Gastroesophageal sphincter (tissue), 4 donors: ENCODE data around the gene MTSS2. TPM values are rescaled to one million over a fixed set of nuclear protein-coding genes. Genes with fewer than 3 reads are reported as not detected.
"Not testable (repeated sequence)": the region's sequence is repeated elsewhere in the genome, so short reads cannot be mapped to it uniquely, and the experiment has no call there.

Experiments used
- ATAC-seq: fragments of 150-250 bp; one replicate; pipeline ENCODE4 v1.9.1; 2016; ENCODE audit warnings: mild to moderate bottlenecking, moderate library complexity
- H3K27ac ChIP-seq, 4 donors: fragments of 200-600 bp; sonication (generic) in 3 of 4; 1 replicate in 3 of 4; 2 replicates in 1 of 4; pipeline ENCODE4 v1.5.1; 2016 to 2019
- H3K27me3 ChIP-seq: fragments of 200-600 bp; sonication (generic); one replicate; pipeline ENCODE4 v1.5.1; 2019
- H3K36me3 ChIP-seq, 2 donors: fragments of 200-600 bp; sonication (generic); one replicate each; pipeline ENCODE4 v1.5.1; 2019; ENCODE audit warnings: control low read depth in 1 of 2
- H3K4me1 ChIP-seq, 3 donors: fragments of 200-600 bp; sonication (generic); 1 replicate in 2 of 3; 2 replicates in 1 of 3; pipeline ENCODE4 v1.5.1; 2016 to 2019; ENCODE audit warnings: control low read depth in 2 of 3
- H3K4me3 ChIP-seq, 2 donors: fragments of 200-600 bp; sonication (generic); one replicate each; pipeline ENCODE4 v1.5.1; 2019; ENCODE audit warnings: mild to moderate bottlenecking in 1 of 2, moderate library complexity in 1 of 2
- H3K9me3 ChIP-seq, 3 donors: fragments of 200-600 bp; sonication (generic); one replicate each; pipeline ENCODE4 v1.5.1; 2017 to 2019; ENCODE audit warnings: control low read depth in 2 of 3
- CTCF ChIP-seq, 4 experiments: fragments of 200-600 bp in 2 of 4; fragments of 450-650 bp in 2 of 4; sonication (generic) in 1 of 4; IDR thresholded peaks; one replicate each; pipeline ENCODE4 v1.5.1; 2017 to 2019; ENCODE audit warnings: antibody characterized with exemption in 4 of 4, mild to moderate bottlenecking in 2 of 4, moderate library complexity in 2 of 4
- EP300 ChIP-seq: sonication (generic); formaldehyde crosslinking; IDR thresholded peaks from one replicate; pipeline ENCODE4 v1.6.1; 2017; ENCODE audit warnings: antibody characterized with exemption, mild to moderate bottlenecking
- POLR2A ChIP-seq, 2 donors: fragments of 450-650 bp; IDR thresholded peaks; one replicate each; pipeline ENCODE4 v1.6.1; 2017; ENCODE audit warnings: antibody characterized with exemption in 2 of 2, mild to moderate bottlenecking in 2 of 2, moderate library complexity in 1 of 2
- POLR2AphosphoS5 ChIP-seq: sonication (generic); formaldehyde crosslinking; IDR thresholded peaks from one replicate; pipeline ENCODE4 v1.6.1; 2017; ENCODE audit warnings: antibody characterized with exemption
- WGBS, 2 donors: methylation state at CpG; one replicate each; pipeline ENCODE4 v1.1.5; 2018; ENCODE audit warnings: low coverage in 1 of 2; 5-methylcytosine and 5-hydroxymethylcytosine counted together
- total RNA-seq, 4 donors: library from RNA; depleted of rRNA; stranded (reverse); fragments of >200 nt; gene quantifications; one replicate each; pipeline ENCODE4 v1.1.0, GENCODE V29; 2016

Gene MTSS2
- total RNA-seq, 4 donors from 2014 or later, result 70.9 to 234 (median 85.9) TPM

GRCh38 chr16:70646260-70647241 is 39.3 kb downstream of the MTSS2 start, which contains the start of gene IL34:
Gene IL34 (plus strand): TSS chr16:70646559. CDS start chr16:70646948, 389 bp downstream.
- Histone ChIP-seq H3K4me1 (peaks cover 0 to 13% (median 0%) of the 10 kb centered on the region in 3 donors), H3K4me3 (peak within 1 kb of the TSS in 1 of 2 donors; percentile 32), H3K36me3 (no peaks in the 10 kb centered on the region), H3K27me3 (no peaks in the 10 kb centered on the region), H3K27ac (peak within 1 kb of the TSS in 3 of 4 donors; percentile 46 to 66 (median 61)), H3K9me3 (no peaks in the 10 kb centered on the region)
- TF ChIP-seq POLR2A (IDR thresholded peaks at IDR 0.05), result no peak
- no peak for TF ChIP-seq POLR2AphosphoS5
- no peak for TF ChIP-seq CTCF (IDR thresholded peaks at IDR 0.05)
- TF ChIP-seq EP300, result no peak
- WGBS, 2 donors, result 64 to 88% methylated on average over 1 to 7 of the region's 39 CpGs
- peak; percentile 70 for ATAC-seq

- 78 to 80% methylated on average over 5 to 6 of the region's 10 CpGs for WGBS, 2 donors
- Histone ChIP-seq H3K9me3 (no peaks in the 10 kb centered on the region), H3K4me3 (no peak overlapping the region), H3K36me3 (no peaks in the 10 kb centered on the region), H3K4me1 (peaks cover 0 to 13% (median 0%) of the 10 kb centered on the region in 3 donors), H3K27me3 (no peaks in the 10 kb centered on the region), H3K27ac (no peak overlapping the region)
- ATAC-seq, result no peak
- TF ChIP-seq EP300 (no peak), POLR2AphosphoS5 (no peak), POLR2A (IDR thresholded peaks at IDR 0.05) (no peak), CTCF (IDR thresholded peaks at IDR 0.05) (no peak)
These were observed 40.9 kb downstream of the MTSS2 start for GRCh38 chr16:70644763-70645597.

- H3K36me3 ChIP-seq, H3K27me3 ChIP-seq, H3K9me3 ChIP-seq, H3K27ac ChIP-seq, ATAC-seq, H3K4me3 ChIP-seq: not testable (repeated sequence)
- H3K4me1 ChIP-seq, result peaks cover 0 to 20% (median 0%) of the 10 kb centered on the region in 3 donors
- 85 to 100% methylated on average over 1 to 6 of the region's 7 CpGs for WGBS, 2 donors
These were observed 42.6 kb downstream of the MTSS2 start for GRCh38 chr16:70643264-70643663.

DNA sequence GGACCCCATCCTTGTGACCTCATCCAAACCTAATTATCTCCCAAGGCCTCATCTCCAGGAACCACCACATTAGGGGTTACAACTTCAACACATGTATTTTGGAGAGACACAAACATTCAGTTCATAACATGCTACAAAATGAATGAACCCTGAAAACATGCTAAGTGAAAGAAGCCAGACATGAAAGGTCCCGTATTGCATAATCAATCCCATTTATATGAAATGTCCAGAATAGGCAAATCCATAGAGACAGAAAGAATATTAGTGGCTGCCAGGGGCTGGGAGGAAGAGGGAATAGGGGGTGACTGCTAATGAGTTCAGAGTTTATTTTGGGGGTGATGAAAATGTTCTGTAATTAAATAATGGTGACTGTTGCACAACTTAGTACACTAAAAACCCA is 43.2 kb downstream of the MTSS2 start:
- no peaks in the 10 kb centered on the region for H3K9me3 ChIP-seq
- 86 to 100% methylated on average over 1 of the region's 1 CpG for WGBS, 2 donors
- peaks cover 0 to 18% (median 0%) of the 10 kb centered on the region in 3 donors for H3K4me1 ChIP-seq

More for the DNA sequence above, 43.2 kb downstream of the MTSS2 start:
- Histone ChIP-seq H3K27ac (no peak overlapping the region), H3K36me3 (no peaks in the 10 kb centered on the region), H3K27me3 (no peaks in the 10 kb centered on the region), H3K4me3 (no peak overlapping the region)
- no peak for ATAC-seq
- TF ChIP-seq EP300, result no peak
- no peak for TF ChIP-seq POLR2AphosphoS5
- no peak for TF ChIP-seq CTCF (IDR thresholded peaks at IDR 0.05)
- TF ChIP-seq POLR2A (IDR thresholded peaks at IDR 0.05), result no peak
